Suprapubic skin (tissue), 4 donors: ENCODE results near the gene BFSP1. TPM values are rescaled to one million over a fixed set of nuclear protein-coding genes. Genes with fewer than 3 reads are reported as not detected.
A peak's percentile ranks its signal among the peaks of the same experiment; 100 is the strongest.

Source experiments
- DNase-seq, 2 donors: peaks; one replicate each; pipeline ENCODE4 v3.0.0-alpha.2; 2019; ENCODE audit warnings: low spot score in 2 of 2
- H3K27ac ChIP-seq: fragments of 200-600 bp; sonication (generic); one replicate; pipeline ENCODE4 v1.5.1; 2019
- H3K27me3 ChIP-seq: fragments of 200-600 bp; sonication (generic); one replicate; pipeline ENCODE4 v1.5.1; 2019
- H3K36me3 ChIP-seq: fragments of 200-600 bp; sonication (generic); one replicate; pipeline ENCODE4 v1.5.1; 2019
- H3K4me1 ChIP-seq: fragments of 200-600 bp; sonication (generic); one replicate; pipeline ENCODE4 v1.5.1; 2019
- H3K4me3 ChIP-seq: fragments of 200-600 bp; sonication (generic); one replicate; pipeline ENCODE4 v1.5.1; 2019; ENCODE audit warnings: mild to moderate bottlenecking
- H3K9me3 ChIP-seq: fragments of 200-600 bp; sonication (generic); one replicate; pipeline ENCODE4 v1.5.1; 2019
- EP300 ChIP-seq: sonication (generic); formaldehyde crosslinking; IDR thresholded peaks from one replicate; pipeline ENCODE4 v1.6.1; 2017; ENCODE audit warnings: antibody characterized with exemption
- POLR2A ChIP-seq, 2 donors: fragments of 450-650 bp; IDR thresholded peaks; one replicate each; pipeline ENCODE4 v1.6.1; 2017; ENCODE audit warnings: antibody characterized with exemption in 2 of 2, mild to moderate bottlenecking in 2 of 2, moderate library complexity in 2 of 2
- POLR2AphosphoS5 ChIP-seq, 3 donors: sonication (generic); formaldehyde crosslinking; IDR thresholded peaks; one replicate each; pipeline ENCODE4 v1.6.1; 2017; ENCODE audit warnings: antibody characterized with exemption in 3 of 3
- WGBS: methylation state at CpG from one replicate; pipeline ENCODE4 v1.1.5; 2018; 5-methylcytosine and 5-hydroxymethylcytosine counted together
- total RNA-seq, 4 donors: library from RNA; depleted of rRNA; stranded (reverse); fragments of >200 nt; gene quantifications; one replicate each; pipeline ENCODE4 v1.1.0, GENCODE V29; 2016
- TF ChIP-seq, protein P1 (sequence below), 2 donors: fragments of 200-600 bp in 1 of 2; fragments of 450-650 bp in 1 of 2; sonication (generic) in 1 of 2; IDR thresholded peaks; one replicate each; pipeline ENCODE4 v1.5.1; 2016 to 2019; ENCODE audit warnings: antibody characterized with exemption in 2 of 2, mild to moderate bottlenecking in 1 of 2, moderate library complexity in 1 of 2

The BFSP1 gene
- total RNA-seq, 4 donors from 2014 or later, result 0.85 to 1.7 (median 1.4) TPM

DNA sequence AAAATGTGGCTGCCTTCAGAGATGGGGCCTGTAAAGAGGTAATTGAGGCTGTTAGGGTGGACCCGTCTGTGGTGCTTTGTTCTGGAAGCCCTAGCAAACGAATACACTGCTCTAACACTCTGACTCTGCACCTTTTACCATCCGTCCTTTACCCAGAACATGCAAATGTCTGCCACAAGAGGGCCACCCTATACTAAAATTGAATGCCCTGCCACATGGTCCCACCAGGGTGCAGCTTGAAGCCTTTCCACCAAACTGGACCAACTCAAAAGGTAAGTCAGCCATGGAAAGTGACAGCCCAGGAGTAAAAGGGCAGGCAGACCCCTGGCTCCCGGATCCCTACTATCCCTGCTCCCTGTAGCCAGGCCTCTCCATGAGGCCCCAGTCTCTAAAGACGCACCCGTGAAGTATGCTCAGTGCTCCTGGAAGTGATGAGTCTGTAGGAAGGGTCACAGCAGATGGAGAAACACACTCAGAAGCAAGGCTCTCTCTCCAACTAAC lies 5.8 kb upstream of the BFSP1 start:
- 31% methylated on average over 6 of the region's 6 CpGs for WGBS
- no peak overlapping the region for H3K4me3 ChIP-seq
- no peaks in the 10 kb centered on the region for H3K36me3 ChIP-seq
- H3K9me3 ChIP-seq, result no peaks in the 10 kb centered on the region
- peak; percentile 81 to 84 for DNase-seq
- H3K27ac ChIP-seq, result no peak overlapping the region
- H3K4me1 ChIP-seq, result peaks cover 19% of the 10 kb centered on the region
- TF ChIP-seq EP300 (no peak), POLR2A (IDR thresholded peaks at IDR 0.05) (no peak), POLR2AphosphoS5 (IDR thresholded peaks at IDR 0.05) (peak in 1 of 3 donors; percentile 11)
- TF ChIP-seq, protein P1, sequence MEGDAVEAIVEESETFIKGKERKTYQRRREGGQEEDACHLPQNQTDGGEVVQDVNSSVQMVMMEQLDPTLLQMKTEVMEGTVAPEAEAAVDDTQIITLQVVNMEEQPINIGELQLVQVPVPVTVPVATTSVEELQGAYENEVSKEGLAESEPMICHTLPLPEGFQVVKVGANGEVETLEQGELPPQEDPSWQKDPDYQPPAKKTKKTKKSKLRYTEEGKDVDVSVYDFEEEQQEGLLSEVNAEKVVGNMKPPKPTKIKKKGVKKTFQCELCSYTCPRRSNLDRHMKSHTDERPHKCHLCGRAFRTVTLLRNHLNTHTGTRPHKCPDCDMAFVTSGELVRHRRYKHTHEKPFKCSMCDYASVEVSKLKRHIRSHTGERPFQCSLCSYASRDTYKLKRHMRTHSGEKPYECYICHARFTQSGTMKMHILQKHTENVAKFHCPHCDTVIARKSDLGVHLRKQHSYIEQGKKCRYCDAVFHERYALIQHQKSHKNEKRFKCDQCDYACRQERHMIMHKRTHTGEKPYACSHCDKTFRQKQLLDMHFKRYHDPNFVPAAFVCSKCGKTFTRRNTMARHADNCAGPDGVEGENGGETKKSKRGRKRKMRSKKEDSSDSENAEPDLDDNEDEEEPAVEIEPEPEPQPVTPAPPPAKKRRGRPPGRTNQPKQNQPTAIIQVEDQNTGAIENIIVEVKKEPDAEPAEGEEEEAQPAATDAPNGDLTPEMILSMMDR (IDR thresholded peaks at IDR 0.05), result peak; percentile 87 to 97
- H3K27me3 ChIP-seq, result no peaks in the 10 kb centered on the region

DNA sequence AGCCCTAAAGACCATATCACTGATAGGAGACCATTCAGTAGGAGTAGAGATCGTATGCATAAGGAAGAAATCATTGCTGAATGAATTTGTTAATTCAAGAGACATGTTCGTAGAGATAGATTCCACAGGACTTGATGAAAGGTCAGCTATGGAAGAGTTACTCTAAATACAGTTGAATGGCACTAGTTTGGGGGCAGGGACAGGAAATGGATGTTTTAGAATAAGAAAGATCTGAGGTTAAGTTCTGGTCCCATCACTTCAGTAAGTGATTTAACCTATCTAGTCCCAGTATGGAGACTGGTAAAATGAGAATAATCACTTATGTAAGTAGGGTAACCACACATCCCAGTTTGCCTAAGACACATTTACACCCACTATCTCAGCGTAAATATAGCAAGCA lies 2.9 kb upstream of the BFSP1 start:
- Histone ChIP-seq H3K27me3 (no peaks in the 10 kb centered on the region), H3K9me3 (no peaks in the 10 kb centered on the region), H3K4me1 (peaks cover 33% of the 10 kb centered on the region), H3K27ac (no peak overlapping the region), H3K36me3 (no peaks in the 10 kb centered on the region), H3K4me3 (no peak overlapping the region)
- 87% methylated on average over 3 of the region's 3 CpGs for WGBS
- TF ChIP-seq EP300, result no peak
- no peak for TF ChIP-seq POLR2A (IDR thresholded peaks at IDR 0.05)
- no peak for TF ChIP-seq POLR2AphosphoS5 (IDR thresholded peaks at IDR 0.05)
- TF ChIP-seq, protein P1 (IDR thresholded peaks at IDR 0.05), result no peak
- DNase-seq, result no peak

DNA sequence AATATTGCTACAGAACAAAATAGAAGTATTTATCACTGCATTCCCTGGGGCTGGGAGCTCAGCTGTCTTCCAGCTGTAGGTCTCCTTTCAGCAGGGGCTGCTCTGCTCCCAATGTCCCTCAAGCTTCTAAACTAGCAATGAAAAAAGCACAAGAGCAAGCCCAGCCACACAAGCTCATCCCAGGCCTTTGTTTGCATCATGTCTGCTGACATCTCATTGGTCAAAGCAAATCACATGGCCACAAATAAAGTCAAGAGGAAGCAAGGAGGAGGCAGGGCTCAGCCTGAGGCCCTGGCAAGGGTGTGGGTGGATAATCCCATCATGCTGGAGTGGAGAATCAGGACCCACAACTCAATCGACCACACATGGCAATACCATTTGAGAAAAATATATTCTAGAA lies 2.2 kb upstream of the BFSP1 start:
- 22% methylated on average over 1 of the region's 1 CpG for WGBS
- TF ChIP-seq POLR2AphosphoS5 (IDR thresholded peaks at IDR 0.05), result no peak
- no peak for TF ChIP-seq POLR2A (IDR thresholded peaks at IDR 0.05)
- TF ChIP-seq, protein P1 (IDR thresholded peaks at IDR 0.05), result no peak
- TF ChIP-seq EP300, result no peak
- H3K27me3 ChIP-seq, result no peaks in the 10 kb centered on the region
- H3K4me3 ChIP-seq, result no peak overlapping the region
- H3K9me3 ChIP-seq, result no peaks in the 10 kb centered on the region
- H3K27ac ChIP-seq, result no peak overlapping the region
- H3K36me3 ChIP-seq, result no peaks in the 10 kb centered on the region
- DNase-seq, result no peak
- H3K4me1 ChIP-seq, result peaks cover 30% of the 10 kb centered on the region

DNA sequence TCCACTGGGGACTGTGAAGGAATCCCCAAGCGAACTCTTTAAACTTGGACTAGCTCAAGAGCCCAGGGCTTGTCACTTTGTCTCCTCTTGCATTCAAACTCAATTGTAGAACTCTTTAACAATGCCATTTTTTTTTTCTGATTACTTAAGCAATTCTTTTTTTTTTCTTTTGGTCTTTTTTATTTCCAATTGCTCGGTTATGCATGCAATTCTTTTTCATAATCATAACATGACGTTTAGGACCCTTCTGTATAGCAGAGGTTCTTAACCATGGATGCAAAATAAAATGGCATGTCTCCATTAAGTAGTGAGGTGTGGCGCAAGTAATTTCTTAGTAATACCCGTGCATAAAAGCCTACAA lies 466 bp upstream of the BFSP1 start:
- 64% methylated on average over 5 of the region's 5 CpGs for WGBS
- no peaks in the 10 kb centered on the region for H3K9me3 ChIP-seq
- H3K4me1 ChIP-seq, result peaks cover 20% of the 10 kb centered on the region
- TF ChIP-seq, protein P1 (IDR thresholded peaks at IDR 0.05), result no peak
- TF ChIP-seq POLR2AphosphoS5 (IDR thresholded peaks at IDR 0.05) (no peak), POLR2A (IDR thresholded peaks at IDR 0.05) (no peak)
- H3K36me3 ChIP-seq, result no peaks in the 10 kb centered on the region
- H3K27ac ChIP-seq, result no peak overlapping the region
- peak overlapping the region; percentile 66 for H3K4me3 ChIP-seq
- H3K27me3 ChIP-seq, result no peaks in the 10 kb centered on the region
- no peak for DNase-seq

DNA sequence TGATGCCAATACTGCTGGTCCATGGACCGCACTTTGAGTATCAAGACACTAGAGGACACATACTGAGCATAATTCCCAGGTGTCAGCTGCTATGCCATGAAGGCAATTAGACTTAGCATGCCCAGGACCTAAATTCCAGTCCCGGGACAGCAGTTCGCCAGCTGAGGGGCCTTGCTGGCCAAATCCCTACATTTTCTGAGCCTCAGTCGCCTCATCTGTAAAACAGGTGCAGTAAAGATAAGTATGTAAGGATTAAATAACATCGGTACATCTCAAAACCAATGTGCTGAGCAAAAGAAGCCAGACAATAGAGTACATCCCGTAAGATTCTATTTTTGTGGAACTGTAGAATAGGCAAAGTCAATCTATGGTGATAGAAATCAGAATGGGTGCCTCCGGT lies 1.0 kb downstream of the BFSP1 start:
- TF ChIP-seq, protein P1 (IDR thresholded peaks at IDR 0.05), result no peak

More for the DNA sequence above, 1.0 kb downstream of the BFSP1 start:
- no peaks in the 10 kb centered on the region for H3K9me3 ChIP-seq
- no peaks in the 10 kb centered on the region for H3K27me3 ChIP-seq
- no peak for DNase-seq
- 85% methylated on average over 7 of the region's 7 CpGs for whole genome bisulfite sequencing
- no peak overlapping the region for H3K4me3 ChIP-seq
- H3K36me3 ChIP-seq, result no peaks in the 10 kb centered on the region
- H3K27ac ChIP-seq, result no peak overlapping the region
- peaks cover 19% of the 10 kb centered on the region for H3K4me1 ChIP-seq
